Astrocyte (in vitro differentiated cells and primary cell): Measurements from ENCODE around the gene DCDC2C. TPM values are rescaled to one million over a fixed set of nuclear protein-coding genes. Genes with fewer than 3 reads are reported as not detected.

Source experiments
- DNase-seq: peaks from one replicate; pipeline ENCODE4 v3.0.0-alpha.2; 2010; ENCODE audit warnings: low read depth
- FAIRE-seq: peaks from 2 replicates; lab custom pipeline; 2011; peaks lifted over from hg19 to GRCh38; lab: Jason Lieb, UNC
- H2AFZ ChIP-seq: 2 replicates; pipeline ENCODE4 v1.6.0; 2012; ENCODE audit warnings: low read depth, low read length, inconsistent platforms
- H3K27ac ChIP-seq: 2 replicates; pipeline ENCODE4 v1.5.1; 2011; ENCODE audit warnings: low read depth, low read length, inconsistent platforms
- H3K27me3 ChIP-seq: 2 replicates; pipeline ENCODE4 v1.6.0; 2011; ENCODE audit warnings: low read length, inconsistent platforms; ENCODE audit not compliant: insufficient read depth
- H3K36me3 ChIP-seq: 2 replicates; pipeline ENCODE4 v1.5.1; 2011; ENCODE audit warnings: low read length, inconsistent platforms; ENCODE audit not compliant: insufficient read depth
- H3K4me1 ChIP-seq: 2 replicates; pipeline ENCODE4 v1.5.1; 2011; ENCODE audit warnings: low read length, inconsistent platforms; ENCODE audit not compliant: insufficient read depth
- H3K4me2 ChIP-seq: 2 replicates; pipeline ENCODE4 v1.6.0; 2012; ENCODE audit warnings: low read length, inconsistent platforms
- H3K4me3 ChIP-seq: 2 replicates; pipeline ENCODE4 v1.5.1; 2011; ENCODE audit warnings: low read depth, mild to moderate bottlenecking, low read length, inconsistent platforms; ENCODE audit not compliant: insufficient read depth
- H3K79me2 ChIP-seq: 2 replicates; pipeline ENCODE4 v1.6.0; 2012; ENCODE audit warnings: mild to moderate bottlenecking, low read length, inconsistent platforms; ENCODE audit not compliant: insufficient read depth
- H3K9ac ChIP-seq: 2 replicates; pipeline ENCODE4 v1.6.0; 2012; ENCODE audit warnings: mild to moderate bottlenecking, low read length, inconsistent platforms
- H3K9me3 ChIP-seq: 2 replicates; pipeline ENCODE4 v1.5.1; 2012; ENCODE audit warnings: low read depth, mild to moderate bottlenecking, low read length, inconsistent platforms; ENCODE audit not compliant: insufficient read depth
- H4K20me1 ChIP-seq: 2 replicates; pipeline ENCODE4 v1.6.0; 2012; ENCODE audit warnings: low read length, inconsistent platforms; ENCODE audit not compliant: insufficient read depth
- H3K27ac Mint-ChIP-seq: one replicate; pipeline ENCODE4 v1.8.0; 2021; ENCODE audit warnings: mild to moderate bottlenecking, mixed read lengths; ENCODE audit not compliant: unreplicated experiment
- H3K27me3 Mint-ChIP-seq: one replicate; pipeline ENCODE4 v1.8.0; 2021; ENCODE audit warnings: low read depth, mixed read lengths; ENCODE audit not compliant: unreplicated experiment
- H3K36me3 Mint-ChIP-seq: one replicate; pipeline ENCODE4 v1.8.0; 2021; ENCODE audit warnings: low read depth, mixed read lengths; ENCODE audit not compliant: unreplicated experiment
- H3K4me1 Mint-ChIP-seq: one replicate; pipeline ENCODE4 v1.8.0; 2021; ENCODE audit warnings: low read depth, mixed read lengths; ENCODE audit not compliant: unreplicated experiment
- H3K4me3 Mint-ChIP-seq: one replicate; pipeline ENCODE4 v1.8.0; 2021; ENCODE audit warnings: mild to moderate bottlenecking, moderate library complexity, mixed read lengths; ENCODE audit not compliant: unreplicated experiment
- H3K9me3 Mint-ChIP-seq: one replicate; pipeline ENCODE4 v1.8.0; 2021; ENCODE audit warnings: mild to moderate bottlenecking, mixed read lengths; ENCODE audit not compliant: unreplicated experiment
- CTCF ChIP-seq: IDR thresholded peaks from 2 replicates; pipeline ENCODE4 v1.5.1; 2011; ENCODE audit warnings: low read depth, mild to moderate bottlenecking, inconsistent platforms, low read length, moderate library complexity; ENCODE audit not compliant: insufficient read depth
- EZH2 ChIP-seq: IDR thresholded peaks from 2 replicates; pipeline ENCODE4 v1.6.1; 2012; ENCODE audit warnings: mild to moderate bottlenecking, low read length, inconsistent platforms; ENCODE audit not compliant: insufficient read depth
- total RNA-seq: library from RNA; stranded (reverse); gene quantifications from 2 replicates; pipeline ENCODE4 v1.2.1, GENCODE V29; 2021

DCDC2C gene
- total RNA-seq, 1 donor from 2014 or later, result not detected

GRCh38 chr2:3867469-3867868, 164.1 kb downstream of the DCDC2C start:
- Histone ChIP-seq H3K79me2 (no peaks in the 10 kb centered on the region), H3K4me3 (no peak overlapping the region), H3K36me3 (no peaks in the 10 kb centered on the region), H4K20me1 (no peaks in the 10 kb centered on the region), H3K9ac (no peak overlapping the region), H3K27ac (no peak overlapping the region), H3K27me3 (no peaks in the 10 kb centered on the region), H2AFZ (no peak overlapping the region), H3K9me3 (no peaks in the 10 kb centered on the region), H3K4me2 (no peak overlapping the region), H3K4me1 (no peaks in the 10 kb centered on the region)
- FAIRE-seq (no peak), DNase-seq (no peak)
- peaks cover 4% of the 10 kb centered on the region for H3K4me1 Mint-ChIP-seq
- no peaks in the 10 kb centered on the region for H3K27me3 Mint-ChIP-seq
- H3K4me3 Mint-ChIP-seq, result no peak overlapping the region
- H3K36me3 Mint-ChIP-seq, result no peaks in the 10 kb centered on the region
- no peak for TF ChIP-seq EZH2
- no peak for TF ChIP-seq CTCF
- H3K27ac Mint-ChIP-seq, result no peak overlapping the region
- H3K9me3 Mint-ChIP-seq, result peaks cover 5% of the 10 kb centered on the region

- Histone ChIP-seq H3K27me3 (no peaks in the 10 kb centered on the region), H4K20me1 (no peaks in the 10 kb centered on the region), H3K9me3 (no peaks in the 10 kb centered on the region), H3K4me2 (no peak overlapping the region), H3K36me3 (no peaks in the 10 kb centered on the region), H3K4me1 (no peaks in the 10 kb centered on the region), H3K79me2 (no peaks in the 10 kb centered on the region), H3K4me3 (no peak overlapping the region), H2AFZ (no peak overlapping the region), H3K27ac (no peak overlapping the region), H3K9ac (no peak overlapping the region)
- FAIRE-seq (no peak), DNase-seq (no peak)
- peaks cover 4% of the 10 kb centered on the region for H3K9me3 Mint-ChIP-seq
- no peak for TF ChIP-seq CTCF
- no peak for TF ChIP-seq EZH2
- no peaks in the 10 kb centered on the region for H3K36me3 Mint-ChIP-seq
- no peak overlapping the region for H3K4me3 Mint-ChIP-seq
- H3K27me3 Mint-ChIP-seq, result no peaks in the 10 kb centered on the region
- no peak overlapping the region for H3K27ac Mint-ChIP-seq
- peaks cover 4% of the 10 kb centered on the region for H3K4me1 Mint-ChIP-seq
Measured at GRCh38 chr2:3868012-3868805, 164.8 kb downstream of the DCDC2C start.

GRCh38 chr2:3870222-3870621, 166.8 kb downstream of the DCDC2C start:
- Histone ChIP-seq H2AFZ (no peak overlapping the region), H3K4me3 (no peak overlapping the region), H4K20me1 (no peaks in the 10 kb centered on the region), H3K36me3 (no peaks in the 10 kb centered on the region), H3K9me3 (no peaks in the 10 kb centered on the region), H3K9ac (no peak overlapping the region), H3K27ac (no peak overlapping the region), H3K4me1 (no peaks in the 10 kb centered on the region), H3K27me3 (no peaks in the 10 kb centered on the region), H3K79me2 (no peaks in the 10 kb centered on the region), H3K4me2 (no peak overlapping the region)
- Mint-ChIP-seq H3K27me3 (no peaks in the 10 kb centered on the region), H3K4me3 (no peak overlapping the region), H3K9me3 (peaks cover 2% of the 10 kb centered on the region), H3K27ac (no peak overlapping the region), H3K4me1 (peaks cover 4% of the 10 kb centered on the region), H3K36me3 (no peaks in the 10 kb centered on the region)
- FAIRE-seq (no peak), DNase-seq (no peak)
- TF ChIP-seq CTCF (no peak), EZH2 (no peak)
